ENCODE results near the gene GNB1L.

The GNB1L gene

DNA sequence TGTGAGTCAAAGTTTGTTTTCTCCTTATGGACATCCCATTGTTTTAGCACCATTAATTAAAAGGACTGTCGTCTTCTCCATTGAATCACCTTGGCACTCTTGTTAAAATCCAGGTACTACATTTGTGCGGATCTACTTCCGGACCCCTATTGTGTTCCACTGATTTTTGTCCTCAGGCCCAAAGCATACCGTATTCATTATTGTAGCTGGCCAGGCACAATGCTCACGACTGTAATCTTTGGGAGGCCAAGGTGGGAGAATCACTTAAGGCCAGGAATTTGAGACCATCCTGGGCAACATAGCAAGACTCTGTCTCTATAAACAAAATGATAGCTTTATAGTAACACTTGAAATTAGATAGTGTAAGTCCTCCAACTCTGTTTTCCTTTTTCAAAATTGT is 8.9 kb upstream of the GNB1L start:
- no peak for DNase-seq (ENCODE audit: low spot score)

DNA sequence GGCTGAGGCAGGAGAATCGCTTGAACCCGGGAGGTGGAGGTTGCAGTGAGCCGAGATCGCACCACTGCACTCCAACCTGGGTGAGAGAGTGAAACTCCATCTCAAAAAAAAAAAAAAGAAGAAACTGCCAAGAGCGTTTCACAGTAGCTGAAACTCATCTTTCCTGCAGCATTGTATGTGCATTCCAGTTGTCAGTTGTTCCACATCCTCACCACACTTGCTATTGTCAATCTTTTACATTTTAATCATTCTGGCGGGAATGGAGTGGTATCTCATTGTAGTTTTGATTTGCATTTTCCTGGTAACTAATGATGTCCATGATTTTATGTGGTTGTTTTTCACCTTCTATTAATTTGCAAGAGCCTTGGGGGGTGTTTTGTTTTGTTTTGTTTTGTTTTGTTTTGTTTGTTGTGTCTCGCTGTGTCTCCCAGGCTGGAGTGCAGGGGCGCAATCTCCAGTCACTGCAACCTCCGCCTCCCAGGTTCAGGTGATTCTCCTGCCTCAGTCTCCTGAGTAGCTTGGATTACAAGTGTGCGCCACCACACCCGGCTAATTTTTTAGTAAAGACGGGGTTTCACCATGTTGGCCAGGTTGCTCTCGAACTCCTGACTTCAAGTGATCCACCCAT is 8.1 kb upstream of the GNB1L start:
- DNase-seq (ENCODE audit: low spot score) = no peak

DNA sequence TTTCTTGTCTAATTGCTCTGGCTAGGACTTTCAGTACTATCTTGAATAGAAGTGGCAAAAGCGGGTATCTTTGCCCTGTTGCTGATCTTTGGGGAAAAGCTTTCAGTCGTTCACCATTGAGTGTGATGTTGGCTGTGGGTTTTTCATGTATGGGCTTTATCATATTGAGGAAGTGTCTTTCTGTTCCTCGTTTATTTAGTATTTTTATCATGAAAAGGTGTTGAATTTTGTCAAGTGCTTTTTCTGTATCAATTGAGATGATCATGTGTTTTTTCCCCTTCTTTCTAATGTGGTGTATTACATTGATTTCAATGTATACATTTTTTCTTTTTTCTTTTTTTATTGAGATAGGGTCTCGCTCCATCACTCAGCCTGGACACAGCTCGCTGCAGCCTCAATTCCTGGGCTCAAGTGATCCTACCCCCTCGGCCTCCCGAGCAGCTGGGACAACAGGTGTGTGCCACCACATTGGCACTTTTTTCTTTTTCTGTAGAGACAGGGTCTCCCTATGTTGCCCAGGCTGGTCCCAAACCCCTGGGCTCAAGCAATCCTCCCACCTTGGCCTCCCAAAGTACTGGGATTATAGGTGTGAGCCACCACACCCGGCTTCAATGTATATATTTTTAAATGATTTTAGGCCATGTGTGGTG is 5.3 kb upstream of the GNB1L start:
- DNase-seq (ENCODE audit: low spot score) = no peak

DNA sequence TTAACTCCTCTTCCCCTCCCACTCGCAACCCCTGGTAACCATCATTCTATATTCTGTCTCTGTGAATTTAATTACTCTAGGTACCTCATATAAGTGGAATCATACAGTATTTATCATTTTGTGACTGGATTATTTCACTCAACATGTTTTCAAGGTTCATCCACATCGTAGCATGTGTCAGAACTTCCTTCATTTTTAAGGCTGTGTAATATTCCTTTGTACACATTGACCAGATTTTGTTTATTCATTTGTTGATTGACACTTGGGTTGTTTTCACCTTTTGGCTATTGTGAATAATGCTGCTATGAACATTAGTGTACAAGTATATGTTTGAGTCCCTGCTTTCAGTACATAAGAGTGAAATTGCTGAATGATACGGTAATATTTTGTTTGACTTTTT is 2.7 kb upstream of the GNB1L start:
- no peak for DNase-seq (ENCODE audit: low spot score)

DNA sequence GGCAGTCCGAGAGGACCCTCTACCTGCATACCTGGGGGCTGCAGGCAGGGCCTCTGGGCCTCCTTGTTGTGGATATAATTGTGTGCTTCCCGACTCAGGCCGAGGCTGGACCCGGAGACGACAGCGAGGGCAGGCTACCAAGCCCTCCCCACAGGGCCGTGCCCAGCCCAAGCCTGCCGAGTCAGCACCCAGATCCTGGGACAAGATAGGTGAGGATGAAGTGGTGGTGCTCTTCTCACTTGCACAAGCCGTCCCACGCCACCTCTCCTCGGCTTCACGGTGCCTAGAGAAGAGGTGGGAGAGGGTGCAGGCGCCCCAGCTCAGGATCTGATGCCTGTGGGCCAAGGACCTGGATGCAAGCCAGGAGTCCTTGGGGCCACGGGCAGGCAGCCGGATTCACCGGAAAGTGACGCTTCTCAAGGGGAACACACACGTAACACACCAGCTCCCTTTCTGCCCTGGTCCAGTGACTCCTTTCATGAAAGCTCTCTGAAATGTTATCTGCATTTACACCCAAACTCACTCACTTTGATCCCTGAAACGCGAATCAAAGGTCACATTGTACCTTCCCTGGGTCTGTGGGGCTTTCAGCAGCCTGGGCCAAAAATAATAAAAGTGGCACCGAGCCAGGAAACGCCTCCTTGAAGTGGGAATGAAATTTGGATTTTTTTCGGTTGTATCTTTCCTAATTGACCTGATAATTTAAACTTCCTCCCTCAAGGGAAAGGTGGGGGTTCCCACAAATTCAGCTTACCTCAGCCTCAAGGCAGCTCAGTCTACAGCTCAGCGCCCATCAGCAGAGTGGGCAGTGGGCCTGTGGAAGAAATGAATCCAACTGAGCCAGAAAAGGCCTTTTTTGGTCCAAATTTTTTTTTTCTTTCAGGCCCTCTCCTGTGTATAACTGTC is 1.1 kb upstream of the GNB1L start:
- DNase-seq (ENCODE audit: low spot score) = peak; percentile 76

DNA sequence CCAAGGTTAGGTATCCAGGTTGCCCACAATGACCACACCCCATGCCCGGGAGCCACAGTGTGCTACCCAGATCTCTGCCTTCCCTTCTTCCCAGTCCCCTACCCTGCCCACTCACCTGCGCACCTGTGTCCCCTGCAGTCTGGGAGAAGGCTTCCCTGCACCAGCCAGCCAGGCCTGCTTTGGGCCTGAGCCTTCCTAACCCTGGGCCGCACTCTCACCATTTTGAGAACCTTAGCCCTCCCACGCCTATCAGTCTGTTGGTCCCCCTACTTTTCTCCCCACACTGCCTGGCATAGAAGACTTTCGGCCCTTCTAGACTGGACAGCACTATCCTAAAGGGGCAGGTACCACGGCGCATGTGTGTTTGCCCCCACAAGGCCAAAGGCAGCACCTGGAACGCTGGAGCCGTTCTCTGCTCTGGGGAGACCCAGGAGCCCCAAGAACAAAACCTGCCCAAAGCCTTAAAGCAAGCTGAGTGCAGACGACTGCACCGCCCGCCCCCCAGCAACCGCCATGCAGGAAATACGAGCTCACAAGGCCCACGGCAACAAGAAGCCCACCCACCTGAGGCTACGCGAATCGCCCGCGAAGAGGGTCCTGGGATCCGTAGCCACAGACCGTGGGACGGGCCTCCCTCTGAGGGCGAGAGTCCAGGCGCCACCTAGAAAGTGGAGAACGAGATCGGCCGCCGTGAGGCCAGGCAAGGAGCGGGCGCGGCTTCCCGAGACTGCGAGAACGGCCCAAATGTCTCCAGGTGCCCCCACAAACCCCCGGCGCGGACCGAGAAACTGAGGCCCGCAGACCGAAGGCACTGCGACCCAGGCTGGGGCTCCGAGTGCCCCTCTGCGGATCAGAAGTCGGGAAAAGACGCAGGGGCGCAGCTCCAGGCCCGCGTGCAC is 546 bp downstream of the GNB1L start:
- DNase-seq (ENCODE audit: low spot score) = no peak

DNA sequence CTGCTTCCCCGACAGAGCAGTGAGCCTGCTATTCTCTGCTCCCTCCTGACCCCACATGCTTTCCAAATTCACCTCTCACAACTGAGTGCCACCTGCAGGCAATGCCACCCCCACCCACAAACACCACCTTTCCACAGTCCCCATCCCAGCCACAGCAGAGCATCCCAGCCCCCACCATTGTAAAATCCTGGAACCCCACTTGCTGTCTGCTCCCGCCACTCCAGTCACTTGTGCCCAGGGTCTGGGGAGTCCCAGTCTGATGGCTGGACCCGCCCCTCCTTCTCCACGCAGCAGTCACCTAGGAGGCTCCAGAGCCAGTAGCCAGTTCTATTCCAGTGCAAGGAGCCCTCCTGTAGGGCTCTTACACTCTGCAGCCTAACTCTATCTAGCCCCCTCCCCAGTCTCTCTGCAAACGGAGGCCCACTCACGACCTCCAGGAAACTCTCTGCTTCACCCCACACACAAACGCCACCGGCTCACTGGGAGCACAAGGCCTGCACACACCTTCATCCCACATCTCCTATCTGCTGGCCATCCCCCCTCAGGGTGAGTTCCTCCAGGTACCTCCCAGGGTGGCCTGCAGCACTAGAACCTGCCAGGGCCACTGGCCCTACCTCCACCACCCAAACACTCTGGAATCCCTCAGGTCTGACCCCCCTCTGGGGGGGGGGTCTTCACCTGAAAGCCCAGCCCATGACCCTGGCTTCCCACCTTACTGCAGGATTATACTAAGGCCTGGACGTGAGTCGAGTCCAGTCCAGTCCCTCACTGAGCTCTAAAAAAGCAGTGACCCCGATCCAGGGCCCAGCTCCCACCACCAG is 1.4 kb downstream of the GNB1L start:
- no peak for DNase-seq (ENCODE audit: low spot score)

DNA sequence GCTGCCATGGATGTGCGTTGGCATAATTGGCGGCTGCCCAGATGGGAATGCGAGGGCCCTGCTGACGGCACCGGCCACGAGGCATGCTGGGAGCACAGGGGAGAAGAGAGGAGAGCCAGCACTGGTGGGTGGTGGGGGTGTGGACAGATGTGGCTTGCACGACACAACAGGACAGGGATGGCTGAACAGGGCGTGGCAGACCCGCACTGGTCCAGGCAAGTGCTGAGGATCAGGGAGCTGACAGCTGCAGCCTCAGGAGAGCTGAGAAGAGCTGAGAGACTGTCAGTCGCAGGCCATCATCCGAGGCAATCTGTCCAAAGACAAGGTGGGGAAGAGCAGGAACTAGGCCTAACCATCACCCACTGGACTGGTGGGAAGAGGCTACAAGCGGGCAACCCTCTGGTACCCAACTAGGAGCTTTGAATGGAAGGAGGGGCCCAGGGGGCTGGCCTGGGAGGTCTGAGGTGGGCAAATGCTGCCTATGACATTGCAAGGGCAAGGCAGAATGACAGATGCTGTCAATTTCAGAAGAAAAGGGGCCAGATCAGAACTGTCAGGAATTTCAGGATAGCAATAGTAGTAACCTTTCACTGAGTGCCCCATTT is 2.4 kb downstream of the GNB1L start:
- DNase-seq (ENCODE audit: low spot score) = no peak

DNA sequence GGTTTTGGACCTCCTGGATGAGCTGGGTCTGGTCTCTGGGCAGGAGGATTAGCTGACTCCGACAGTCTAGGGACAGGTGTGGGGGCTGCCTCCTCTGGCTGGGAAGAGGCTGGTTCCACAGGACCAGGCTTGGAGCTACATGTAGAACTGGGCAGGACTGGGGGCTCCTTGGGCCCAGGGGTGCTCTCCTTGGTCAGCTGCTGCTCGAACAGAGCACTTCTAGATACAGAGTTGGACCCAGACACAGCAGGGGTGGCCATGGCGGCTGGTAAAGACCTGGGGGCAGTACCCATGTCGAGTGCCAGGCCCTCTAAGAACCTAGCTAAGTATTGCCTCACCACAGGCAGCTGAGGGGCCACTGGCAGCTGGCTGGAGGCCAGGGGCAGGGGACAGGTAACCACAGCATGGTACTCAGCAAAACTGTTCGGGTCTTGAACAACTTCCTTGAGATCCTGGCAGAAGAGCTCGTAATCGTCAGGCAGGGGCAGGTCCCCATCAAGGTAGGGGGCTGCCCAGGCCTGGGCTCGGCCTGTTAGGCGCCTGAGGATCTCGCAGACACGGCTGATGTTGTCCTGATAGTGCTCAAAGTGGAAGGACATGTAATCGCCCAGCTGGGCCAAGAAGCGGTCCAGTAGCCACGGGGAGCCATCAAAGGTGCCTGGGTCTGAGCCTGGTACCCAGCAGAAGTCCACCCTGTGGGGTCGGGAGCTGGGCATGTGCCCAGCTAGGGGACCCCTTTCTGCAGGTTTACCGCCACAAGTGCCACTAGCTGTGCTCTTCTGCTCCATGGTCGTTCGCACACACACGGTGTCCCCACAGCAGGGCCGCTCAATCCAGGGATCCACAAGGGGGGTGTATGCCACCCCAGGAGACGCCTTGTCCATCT is 3.1 kb downstream of the GNB1L start:
- DNase-seq (ENCODE audit: low spot score) = no peak

DNA sequence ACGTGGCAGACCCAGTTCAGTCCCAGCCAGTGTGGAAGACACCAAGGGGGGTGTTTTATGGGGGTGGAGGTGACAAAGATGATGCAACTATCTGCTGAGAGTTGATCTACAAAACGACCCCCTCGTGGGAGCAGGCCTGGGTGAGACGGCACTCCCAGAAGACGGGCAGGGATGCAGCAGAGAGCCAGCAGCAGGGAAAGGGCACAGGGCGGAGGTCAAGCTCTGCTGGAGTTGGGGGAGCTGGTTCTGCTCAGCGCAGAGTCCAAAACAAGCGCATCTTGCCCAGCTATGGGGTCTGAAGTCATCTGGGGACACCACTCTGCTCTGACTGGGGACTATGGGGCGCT is 3.9 kb downstream of the GNB1L start:
- no peak for DNase-seq (ENCODE audit: low spot score)

DNA sequence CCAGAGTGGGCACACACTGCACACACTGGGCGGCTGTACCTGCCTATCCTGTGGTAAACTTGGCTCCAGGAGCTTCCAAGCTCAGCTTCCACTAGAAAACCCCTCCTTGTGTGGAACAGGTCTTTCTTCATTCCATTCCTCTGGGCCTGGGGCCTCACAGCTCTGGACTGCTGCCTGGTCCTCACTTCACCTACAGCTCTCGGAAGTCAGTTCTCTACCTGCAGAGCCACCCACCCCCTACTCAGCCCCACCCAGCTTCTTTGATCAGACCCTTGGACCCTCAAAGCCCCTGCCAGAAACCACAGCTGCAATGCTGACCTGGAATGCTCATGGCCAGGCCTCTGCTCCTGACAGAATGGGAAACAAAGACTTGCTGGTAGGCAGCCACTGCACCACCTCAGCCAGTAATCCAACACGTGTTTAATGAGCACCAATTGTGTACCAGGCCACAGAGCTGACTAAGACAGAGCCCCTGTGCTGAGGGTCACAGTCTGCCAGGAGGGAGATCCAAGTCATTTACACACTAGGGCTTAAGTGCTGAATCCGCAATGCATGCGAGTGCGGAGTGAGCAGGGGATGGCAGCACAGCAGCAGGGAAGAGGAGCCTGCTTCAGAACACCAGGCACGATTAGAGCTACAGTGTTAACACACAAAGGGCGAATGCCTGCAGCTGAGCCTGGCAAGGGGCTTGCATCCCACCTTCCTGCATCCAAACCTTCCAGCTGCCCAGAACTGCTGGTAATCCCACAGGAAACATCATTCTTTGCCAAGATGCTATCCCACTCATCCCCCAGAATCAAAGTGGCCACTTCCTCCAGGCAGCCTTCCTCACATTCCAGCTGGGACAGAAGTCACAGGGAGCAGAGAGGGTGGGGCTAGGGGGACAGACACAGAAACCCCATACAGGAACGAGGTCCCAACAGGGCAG is 4.6 kb downstream of the GNB1L start:
- no peak for DNase-seq (ENCODE audit: low spot score)

DNA sequence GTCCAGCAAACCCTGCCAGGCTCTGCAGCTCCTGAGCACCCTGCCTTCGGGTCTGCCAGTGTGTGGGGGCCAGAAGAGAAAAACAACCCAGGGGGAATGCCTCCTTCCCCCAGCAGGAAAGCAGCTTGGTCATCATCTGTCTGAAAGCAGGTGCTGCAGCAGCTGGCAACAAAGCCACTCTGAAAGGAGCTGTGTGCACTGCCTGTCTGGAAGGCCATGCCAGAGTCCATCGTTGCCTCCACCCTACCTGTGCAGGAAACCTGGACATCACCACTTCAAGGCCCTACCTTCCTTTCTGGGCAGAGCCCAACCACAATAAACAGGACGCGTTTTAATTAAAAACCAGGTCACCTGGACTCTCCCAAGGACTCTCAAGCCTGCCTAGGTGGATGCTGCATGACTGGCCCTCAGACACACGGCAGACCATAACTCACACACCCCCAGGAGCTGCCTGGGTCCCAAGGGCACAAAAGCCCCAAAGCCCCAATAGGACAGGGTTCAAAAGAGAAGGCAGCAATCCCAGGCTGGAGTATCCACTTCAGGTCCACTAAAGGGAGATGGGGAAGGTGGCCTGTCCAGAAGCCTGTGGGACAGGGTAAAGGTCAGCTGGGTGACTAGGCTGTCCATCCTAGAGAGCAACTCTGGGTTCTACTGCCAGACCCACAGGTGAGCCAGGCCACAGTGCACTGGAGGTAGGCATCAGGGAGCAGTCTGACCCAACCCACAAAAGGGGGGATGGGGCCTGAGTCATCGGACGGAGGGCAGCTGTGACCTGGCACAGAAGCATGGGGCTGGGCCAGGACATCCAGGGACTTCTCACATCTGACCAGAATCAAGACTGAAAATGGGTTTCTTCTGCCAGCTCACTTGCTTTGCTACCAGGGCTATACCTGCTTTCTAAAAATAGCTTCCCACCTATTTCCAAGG is 6.1 kb downstream of the GNB1L start:
- DNase-seq (ENCODE audit: low spot score) = peak; percentile 84

DNA sequence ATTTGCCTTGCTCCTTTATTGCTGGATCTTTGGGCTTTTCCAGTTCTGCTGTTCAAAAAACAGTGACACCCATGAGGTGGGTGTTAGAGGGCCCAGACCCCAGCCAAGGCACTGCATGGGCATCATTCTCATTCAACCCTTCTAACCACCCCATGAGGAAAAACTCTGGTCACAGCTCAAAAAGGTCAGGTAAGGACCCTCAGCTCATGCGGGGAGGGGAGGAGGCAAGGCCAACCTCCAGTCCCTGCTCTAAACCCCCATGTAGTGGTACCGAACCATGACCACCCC is 7.4 kb downstream of the GNB1L start:
- no peak for DNase-seq (ENCODE audit: low spot score)

DNA sequence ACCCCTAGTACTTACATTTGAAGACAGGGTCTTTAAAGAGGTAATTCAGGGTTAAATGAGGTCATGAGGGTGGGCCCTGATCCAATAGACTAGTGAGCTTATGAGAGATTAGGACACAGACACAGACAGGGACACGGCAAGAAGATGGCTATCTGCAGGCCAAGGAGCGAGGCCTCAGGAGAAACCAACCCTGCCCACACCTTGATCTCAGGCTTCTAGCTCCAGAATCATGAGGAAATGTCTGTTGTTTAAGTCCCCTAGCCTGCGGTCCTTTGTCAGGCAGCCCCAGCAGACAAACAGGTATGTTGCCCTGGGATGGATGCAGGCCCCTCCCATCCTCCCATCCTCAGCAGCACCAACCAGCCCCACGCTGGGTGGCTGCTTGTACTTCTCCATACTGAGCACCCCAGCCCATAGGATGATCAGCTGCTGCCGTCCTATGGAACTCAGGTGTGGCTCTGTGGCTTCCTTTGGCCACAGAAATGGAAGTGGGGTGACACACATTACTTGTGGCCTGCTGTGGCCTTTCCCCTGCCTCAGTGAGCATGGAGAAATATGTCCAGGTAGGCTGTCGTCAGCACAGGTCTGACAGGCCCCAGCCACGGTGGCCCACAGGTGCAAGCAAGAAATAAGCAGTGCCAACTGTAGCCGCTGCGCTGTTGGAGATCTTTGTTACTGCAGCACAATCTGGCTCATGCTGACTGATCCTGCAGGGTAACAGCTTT is 7.9 kb downstream of the GNB1L start:
- no peak for DNase-seq (ENCODE audit: low spot score)

DNA sequence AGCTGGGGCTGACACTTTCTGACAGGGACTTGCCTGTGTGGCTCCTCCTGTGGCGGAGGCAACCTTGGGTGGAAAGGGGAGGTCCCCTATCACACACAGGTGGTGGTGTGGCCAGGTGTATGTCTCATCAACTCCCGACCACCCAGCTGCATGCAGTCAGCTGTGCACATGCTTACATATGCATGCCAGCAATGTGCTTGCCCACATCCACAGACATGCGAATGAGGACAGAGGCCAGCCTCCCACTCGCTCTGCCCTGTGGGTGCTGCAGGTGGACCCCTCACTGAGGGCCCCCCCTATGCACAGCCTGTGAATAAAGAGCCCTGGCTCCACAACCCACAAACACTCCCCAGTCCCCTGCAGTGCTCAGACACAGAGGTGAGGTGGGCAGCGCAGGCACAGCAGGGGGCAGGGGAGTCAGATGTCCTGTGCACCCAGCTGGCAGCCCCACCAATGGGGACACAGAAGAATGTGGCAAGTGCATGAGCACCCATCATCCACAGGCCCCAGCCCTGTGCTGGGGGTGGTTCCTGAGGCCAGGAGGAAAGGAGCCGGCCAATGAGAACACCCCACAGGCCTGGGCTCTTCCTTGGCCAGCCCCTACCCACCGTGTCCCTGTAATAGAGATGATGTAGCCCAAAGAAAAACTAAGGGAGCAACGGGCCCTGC is 9.5 kb downstream of the GNB1L start:
- no peak for DNase-seq (ENCODE audit: low spot score)

DNA sequence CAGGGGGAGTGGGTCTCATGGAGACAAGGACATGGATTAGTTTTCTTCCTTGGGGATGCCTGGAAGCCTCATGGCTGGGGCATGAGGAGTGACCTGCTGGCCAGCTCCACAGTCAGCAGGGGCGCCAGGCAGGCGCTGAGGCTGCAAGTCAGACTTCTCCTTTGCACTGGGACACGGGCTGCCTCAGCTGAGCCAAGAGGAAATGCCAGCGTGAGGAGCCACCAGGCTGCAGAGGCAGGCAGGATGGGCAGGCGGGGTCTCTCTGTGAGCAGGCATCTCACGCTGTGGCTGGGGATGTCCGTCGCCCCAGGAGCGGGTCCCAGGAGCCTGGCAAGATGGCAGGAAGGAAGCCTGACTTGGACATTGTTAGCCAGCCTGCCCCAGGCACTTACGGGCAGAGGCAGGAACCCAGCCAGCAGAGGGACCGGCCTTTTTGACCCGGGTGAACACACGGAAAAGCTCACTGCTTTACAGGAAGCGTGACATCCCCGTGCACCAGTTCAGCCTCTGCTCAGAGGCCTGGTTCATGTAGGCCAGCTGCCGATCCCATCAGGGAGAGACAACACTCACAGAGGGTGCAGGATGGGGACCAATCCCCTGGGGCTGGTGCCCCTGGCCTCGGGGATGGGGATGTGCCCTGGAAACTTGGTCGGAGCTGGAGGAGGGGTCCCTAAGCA is 10.2 kb downstream of the GNB1L start:
- peak; percentile 35 for DNase-seq (ENCODE audit: low spot score)

Data from kidney tubule cell (primary cell).